RPMI8226 (cell line): ENCODE measurements around the gene RNF167.
A peak's percentile ranks its signal among the peaks of the same experiment; 100 is the strongest.

ENCODE experiments used
- DNase-seq: peaks from one replicate; pipeline ENCODE4 v3.0.0-alpha.2; 2015

Gene RNF167

DNA sequence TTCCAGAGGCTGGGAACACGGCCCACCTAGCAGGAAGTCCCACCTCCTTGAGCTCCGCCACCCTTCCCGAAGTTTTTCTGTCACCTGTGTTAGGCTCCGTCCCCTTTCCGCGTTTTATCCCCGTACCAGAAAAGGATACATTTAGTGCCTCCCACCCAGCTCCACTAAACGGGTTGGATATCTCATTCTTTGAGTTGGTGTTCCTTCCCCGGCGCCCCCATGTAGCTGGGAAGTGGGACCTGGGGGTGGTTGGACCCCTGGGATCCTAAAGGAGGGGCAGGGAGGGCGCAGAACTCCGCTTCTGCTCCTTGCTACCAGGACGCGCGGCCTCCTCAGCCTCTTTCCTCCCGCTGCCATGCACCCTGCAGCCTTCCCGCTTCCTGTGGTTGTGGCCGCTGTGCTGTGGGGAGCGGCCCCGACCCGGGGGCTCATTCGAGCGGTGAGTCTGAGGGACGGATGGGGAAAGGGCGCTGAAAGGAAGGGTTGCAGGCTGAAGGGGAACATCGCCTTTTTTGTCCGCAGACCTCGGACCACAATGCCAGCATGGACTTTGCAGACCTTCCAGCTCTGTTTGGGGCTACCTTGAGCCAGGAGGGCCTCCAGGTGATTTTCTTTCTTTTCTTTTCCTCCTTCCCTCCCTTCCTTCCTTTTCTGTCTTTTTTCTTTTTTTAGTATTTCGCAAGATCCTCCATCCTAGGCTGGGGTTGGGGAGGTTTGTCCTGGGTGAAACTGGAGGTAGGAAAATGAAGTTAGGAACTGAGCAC, 669 bp downstream of the RNF167 start:
- no peak for DNase-seq

DNA sequence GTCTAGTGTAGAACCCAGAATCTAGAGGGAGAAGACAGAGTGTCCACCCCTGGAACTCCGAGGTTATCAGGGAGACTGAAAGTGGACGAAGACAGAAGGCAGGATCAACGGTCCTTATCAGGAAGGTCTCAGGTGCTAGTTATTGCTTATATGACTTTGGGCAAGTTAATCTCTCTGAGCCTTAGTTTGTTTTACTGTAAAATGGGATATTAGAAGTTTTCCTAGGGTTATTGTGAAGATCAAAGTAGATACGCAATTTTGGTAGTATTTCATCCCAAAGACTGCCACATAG, 1.2 kb downstream of the RNF167 start:
- no peak for DNase-seq

- DNase-seq, result no peak
These were observed 2.9 kb downstream of the RNF167 start for GRCh38 chr17:4942760-4943508.

DNA sequence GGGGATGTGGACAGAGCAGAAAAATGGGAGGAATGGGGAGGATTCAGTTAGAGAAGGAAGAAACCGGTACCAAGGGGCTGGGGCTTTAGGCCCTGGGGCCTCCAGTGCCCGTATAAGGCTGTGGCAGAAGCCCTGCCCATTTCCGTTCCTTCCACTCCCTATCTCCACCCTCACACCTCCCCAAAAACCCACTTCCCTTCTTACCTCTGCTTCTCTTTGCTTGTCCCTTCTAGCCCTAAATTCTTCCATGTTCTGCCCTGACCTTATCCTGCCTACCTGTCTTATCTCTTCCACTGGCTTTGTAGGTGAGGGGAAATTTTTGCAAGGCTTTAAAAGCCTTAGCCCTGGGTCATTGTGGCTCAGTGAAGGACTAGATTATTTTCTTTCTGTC, 4.1 kb downstream of the RNF167 start:
- DNase-seq, result no peak

- no peak for DNase-seq
These were observed 4.6 kb downstream of the RNF167 start for GRCh38 chr17:4944554-4945175.

GRCh38 chr17:4945176-4945943, 5.3 kb downstream of the RNF167 start:
- peak; percentile 51 for DNase-seq

DNA sequence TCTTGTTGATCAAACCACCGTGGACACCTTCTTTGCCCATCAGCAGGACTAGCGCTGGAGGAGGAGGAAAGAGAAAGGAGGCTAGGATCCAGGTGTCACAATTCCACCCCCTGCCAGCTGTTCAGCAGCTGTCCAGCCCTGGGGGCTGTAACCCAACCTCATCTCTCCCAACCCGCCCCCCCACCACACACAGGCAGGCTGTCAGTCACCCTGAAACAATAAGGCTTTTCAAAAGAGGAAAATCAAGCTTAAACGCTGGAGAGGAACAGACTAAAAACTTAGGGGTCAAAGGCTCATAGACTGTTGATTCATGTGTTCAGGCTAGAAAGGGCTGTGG, 5.8 kb downstream of the RNF167 start:
- no peak for DNase-seq

DNA sequence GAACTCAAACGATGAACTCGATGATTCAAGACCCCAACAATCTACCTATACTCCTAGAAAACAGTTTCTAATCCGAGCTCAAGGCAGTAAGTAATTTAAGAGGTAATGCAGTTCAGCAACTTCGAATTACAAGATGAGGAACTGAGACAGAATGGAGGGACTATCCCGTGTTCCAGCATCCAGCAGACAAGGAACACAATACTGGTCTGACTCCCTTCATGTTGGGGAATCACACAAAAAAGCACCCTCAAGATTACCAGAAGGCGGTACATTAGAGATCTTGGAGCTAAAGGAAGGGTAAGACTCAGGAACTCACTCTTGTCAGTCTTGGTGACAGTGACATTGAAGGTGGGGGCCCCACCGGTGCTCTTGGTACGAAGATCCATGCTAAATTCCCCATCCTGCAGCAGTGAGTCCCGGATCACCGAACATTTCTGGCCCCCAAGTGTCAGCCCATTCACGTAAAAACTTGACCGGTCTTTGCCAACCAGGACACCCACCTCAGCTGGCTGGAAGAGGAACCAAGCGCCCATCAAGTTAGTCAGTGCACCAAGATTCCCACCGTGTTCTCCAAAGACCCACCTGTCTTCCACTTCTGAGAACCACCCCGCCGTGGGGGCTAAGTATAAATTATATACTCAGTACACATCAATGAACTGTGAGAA, 6.4 kb downstream of the RNF167 start:
- DNase-seq, result no peak

- DNase-seq, result no peak
These were observed 6.9 kb downstream of the RNF167 start for GRCh38 chr17:4947010-4947410.

- DNase-seq, result peak; percentile 51
These were observed 7.5 kb downstream of the RNF167 start for GRCh38 chr17:4947411-4948165.

GRCh38 chr17:4948166-4948930, 8.3 kb downstream of the RNF167 start, which contains the start of gene PFN1:
Gene PFN1, minus strand, starts transcription at chr17:4948530. Its CDS starts 136 bp downstream, at chr17:4948394.
- peak; percentile 89 for DNase-seq

GRCh38 chr17:4948931-4949320, 8.9 kb downstream of the RNF167 start:
- DNase-seq, result peak; percentile 75

- DNase-seq, result peak; percentile 89
These were observed 9.4 kb downstream of the RNF167 start for GRCh38 chr17:4949321-4950074.

DNA sequence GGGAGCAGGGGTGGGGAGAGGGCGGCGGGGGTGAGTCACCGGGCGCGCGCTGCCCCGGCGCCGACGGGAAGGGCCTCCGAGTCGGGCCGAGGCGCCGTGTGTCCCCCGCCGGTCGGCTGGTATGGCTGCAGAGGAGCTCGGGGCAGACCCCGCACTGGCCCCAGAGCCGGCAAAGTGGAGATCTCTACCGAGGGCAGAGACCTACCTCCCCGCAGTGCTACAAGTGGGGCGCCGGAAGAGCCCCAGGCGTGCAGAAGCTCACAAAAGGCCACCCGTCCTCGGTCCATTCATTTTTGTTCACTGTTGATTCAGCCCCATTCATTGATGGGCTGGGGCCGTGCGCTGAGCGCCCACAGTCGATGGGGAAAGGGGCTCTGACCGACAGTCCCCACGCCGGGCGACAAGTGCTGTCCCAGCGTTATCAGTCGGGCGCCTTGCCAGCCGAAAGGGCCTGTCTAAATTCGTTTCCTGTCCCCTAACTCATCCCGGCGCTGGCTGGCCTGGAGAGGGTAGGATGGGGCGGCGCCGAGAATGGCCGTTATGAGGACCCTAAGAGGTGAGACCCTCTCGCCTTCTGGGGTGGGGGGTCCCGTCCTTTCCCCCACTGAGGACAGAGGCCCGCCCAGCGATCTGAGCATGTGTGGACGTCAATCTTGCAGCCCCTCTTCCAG, 10.1 kb downstream of the RNF167 start:
- DNase-seq, result peak; percentile 79

GRCh38 chr17:4950746-4951204, 10.7 kb downstream of the RNF167 start, which contains the start of gene ENO3:
Gene ENO3, plus strand, starts transcription at chr17:4951119. Its CDS starts 711 bp downstream, at chr17:4951830.
- peak; percentile 75 for DNase-seq

DNA sequence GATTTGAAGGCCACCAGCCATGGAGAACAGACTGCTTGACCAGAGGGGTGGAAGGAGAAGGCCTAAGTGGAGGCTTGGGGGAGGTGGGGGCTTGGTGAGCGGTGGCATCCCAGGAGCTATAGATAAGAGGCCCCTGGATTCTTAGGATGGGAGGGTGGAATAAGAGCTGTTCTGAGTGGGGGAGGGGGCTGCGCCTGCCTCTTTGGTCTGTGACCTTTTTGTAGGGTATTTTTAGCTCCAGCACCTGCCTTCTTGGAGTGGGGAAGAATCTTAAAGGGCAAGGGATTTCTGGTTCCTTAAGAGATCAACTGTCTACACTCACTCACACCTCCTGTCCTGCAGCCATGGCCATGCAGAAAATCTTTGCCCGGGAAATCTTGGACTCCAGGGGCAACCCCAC, 11.4 kb downstream of the RNF167 start:
- DNase-seq, result peak; percentile 49

GRCh38 chr17:4953451-4953961, 13.4 kb downstream of the RNF167 start:
- no peak for DNase-seq

GRCh38 chr17:4955091-4955490, 15.0 kb downstream of the RNF167 start:
- DNase-seq, result no peak

DNA sequence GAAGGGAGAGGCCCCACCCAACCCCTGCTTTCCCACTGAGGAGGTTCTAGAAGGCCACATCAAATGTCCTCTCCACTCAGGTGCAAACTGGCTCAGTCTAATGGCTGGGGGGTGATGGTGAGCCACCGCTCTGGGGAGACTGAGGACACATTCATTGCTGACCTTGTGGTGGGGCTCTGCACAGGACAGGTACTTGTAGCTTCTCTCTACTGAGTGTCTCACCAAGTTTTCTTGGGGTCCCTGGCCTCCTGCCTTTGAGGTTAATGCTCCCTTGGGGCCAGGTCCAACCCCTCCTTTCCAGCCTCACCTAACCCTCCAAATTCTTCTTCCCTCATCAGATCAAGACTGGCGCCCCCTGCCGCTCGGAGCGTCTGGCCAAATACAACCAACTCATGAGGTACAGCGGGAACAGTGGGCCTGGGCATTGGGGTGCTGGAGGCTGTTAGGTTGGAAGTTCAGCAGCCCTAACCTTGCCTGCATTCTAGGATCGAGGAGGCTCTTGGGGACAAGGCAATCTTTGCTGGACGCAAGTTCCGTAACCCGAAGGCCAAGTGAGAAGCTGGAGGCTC, 16.5 kb downstream of the RNF167 start:
- no peak for DNase-seq
